ENCODE data around the gene SAMD3. TPM values are rescaled to one million over a fixed set of nuclear protein-coding genes. Genes with fewer than 3 reads are reported as not detected.

SAMD3 gene
- total RNA-seq, 1 experiment from 2014 or later, result 0.39 TPM

DNA sequence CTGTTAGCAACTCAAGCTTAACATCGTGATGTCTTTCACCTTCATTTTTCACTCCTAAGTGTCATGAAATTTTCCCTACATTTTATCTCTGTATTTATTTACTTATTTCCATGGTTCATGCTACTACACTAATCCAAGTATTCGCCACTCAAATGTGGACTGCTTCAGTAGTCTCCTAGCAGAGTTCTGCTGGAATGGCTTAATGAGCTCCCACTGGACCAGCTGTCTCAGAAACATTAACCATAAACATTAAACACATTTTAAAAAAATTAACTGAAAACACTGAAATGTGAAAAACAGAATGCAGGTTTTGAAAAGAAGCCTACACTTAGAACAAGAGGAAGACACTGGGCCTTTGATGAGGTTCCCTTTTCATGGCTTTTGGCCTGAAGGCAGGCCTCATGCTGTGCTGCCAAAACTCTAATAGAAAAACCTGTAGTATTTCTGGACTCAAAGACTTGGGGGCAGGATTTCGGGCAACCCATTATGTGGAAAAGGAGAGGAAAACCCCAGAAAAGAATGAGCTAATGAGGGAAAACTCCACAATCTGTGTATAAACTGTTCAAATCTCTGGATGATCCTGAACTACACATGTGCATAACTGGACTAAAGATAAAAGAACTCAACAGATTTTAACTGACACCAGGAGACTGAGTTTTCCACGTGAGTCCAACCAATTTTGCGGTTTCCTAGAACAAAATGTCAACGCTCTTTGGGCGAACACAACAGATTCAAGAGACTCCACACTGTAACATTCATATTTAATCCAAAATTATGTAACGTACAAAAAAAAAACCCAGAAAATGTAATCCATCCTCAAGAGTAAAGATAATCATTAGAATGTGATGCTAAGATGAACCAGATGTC is 33.0 kb downstream of the SAMD3 start:
- no peaks in the 10 kb centered on the region for H3K4me1 ChIP-seq (ENCODE audit: insufficient read depth, low read length)
- no CpG with 5 or more reads among the region's 8 CpGs for WGBS (ENCODE audit: extremely low coverage, insufficient read length, low lambda C conversion rate)
- H3K23me2 ChIP-seq (ENCODE audit: insufficient read length, low read depth, low read length, poor library complexity, severe bottlenecking), result no peaks in the 10 kb centered on the region
- no peak overlapping the region for H2BK120ac ChIP-seq (ENCODE audit: low read depth, low read length, poor library complexity, severe bottlenecking)
- peaks cover 12% of the 10 kb centered on the region for H3K9me3 ChIP-seq (ENCODE audit: control insufficient read depth, low read depth, low read length)
- TF ChIP-seq, protein P1, sequence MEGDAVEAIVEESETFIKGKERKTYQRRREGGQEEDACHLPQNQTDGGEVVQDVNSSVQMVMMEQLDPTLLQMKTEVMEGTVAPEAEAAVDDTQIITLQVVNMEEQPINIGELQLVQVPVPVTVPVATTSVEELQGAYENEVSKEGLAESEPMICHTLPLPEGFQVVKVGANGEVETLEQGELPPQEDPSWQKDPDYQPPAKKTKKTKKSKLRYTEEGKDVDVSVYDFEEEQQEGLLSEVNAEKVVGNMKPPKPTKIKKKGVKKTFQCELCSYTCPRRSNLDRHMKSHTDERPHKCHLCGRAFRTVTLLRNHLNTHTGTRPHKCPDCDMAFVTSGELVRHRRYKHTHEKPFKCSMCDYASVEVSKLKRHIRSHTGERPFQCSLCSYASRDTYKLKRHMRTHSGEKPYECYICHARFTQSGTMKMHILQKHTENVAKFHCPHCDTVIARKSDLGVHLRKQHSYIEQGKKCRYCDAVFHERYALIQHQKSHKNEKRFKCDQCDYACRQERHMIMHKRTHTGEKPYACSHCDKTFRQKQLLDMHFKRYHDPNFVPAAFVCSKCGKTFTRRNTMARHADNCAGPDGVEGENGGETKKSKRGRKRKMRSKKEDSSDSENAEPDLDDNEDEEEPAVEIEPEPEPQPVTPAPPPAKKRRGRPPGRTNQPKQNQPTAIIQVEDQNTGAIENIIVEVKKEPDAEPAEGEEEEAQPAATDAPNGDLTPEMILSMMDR (conservative IDR thresholded peaks at IDR 0.05), result no peak
- H3K4me1 Mint-ChIP-seq, result peaks cover 9 to 18% of the 10 kb centered on the region in 2 experiments
- no peak overlapping the region for H2BK20ac ChIP-seq (ENCODE audit: low read depth, low read length, poor library complexity, severe bottlenecking)
- no peak overlapping the region for H3K27ac Mint-ChIP-seq
- H2AK5ac ChIP-seq (ENCODE audit: insufficient read length, low read length), result no peak overlapping the region
- H4K91ac ChIP-seq (ENCODE audit: insufficient read length, low read depth, low read length), result no peak overlapping the region
- no peak overlapping the region for H3K4ac ChIP-seq (ENCODE audit: low read depth, low read length)
- H4K20me1 ChIP-seq (ENCODE audit: control insufficient read depth, insufficient read depth, insufficient read length), result no peaks in the 10 kb centered on the region
- H3K27ac ChIP-seq (ENCODE audit: insufficient read length, low read depth, low read length), result no peak overlapping the region
- no peak overlapping the region for H3K9ac ChIP-seq (ENCODE audit: extremely low read depth, insufficient read length, low read length)
- peaks cover 29 to 50% (median 39%) of the 10 kb centered on the region in 3 experiments for H3K36me3 Mint-ChIP-seq (ENCODE audit: insufficient read depth in 1 of 3, low read depth in 3 of 3)
- no peak overlapping the region for H3K56ac ChIP-seq (ENCODE audit: insufficient read length, low read depth, low read length)
- H3K4me2 ChIP-seq (ENCODE audit: insufficient read depth, insufficient read length, low read length), result no peak overlapping the region
- peaks cover 33 to 43% of the 10 kb centered on the region in 2 experiments for H3K9me3 Mint-ChIP-seq
- H2BK12ac ChIP-seq (ENCODE audit: insufficient read length, low read depth, low read length), result no peak overlapping the region
- H3K27me3 Mint-ChIP-seq (ENCODE audit: low read depth), result peaks cover 2% of the 10 kb centered on the region
- no peaks in the 10 kb centered on the region for H3K79me1 ChIP-seq (ENCODE audit: insufficient read depth, low read depth, low read length, poor library complexity, severe bottlenecking)
- H3K18ac ChIP-seq (ENCODE audit: insufficient read length, low read depth, low read length), result no peak overlapping the region
- H3T11ph ChIP-seq (ENCODE audit: low read length), result no peak overlapping the region
- H3K79me2 ChIP-seq (ENCODE audit: insufficient read depth, low read length), result no peaks in the 10 kb centered on the region
- H2BK5ac ChIP-seq (ENCODE audit: insufficient read length, low read length), result no peak overlapping the region
- no peak for DNase-seq
- H3K23ac ChIP-seq (ENCODE audit: insufficient read length, low read depth, low read length), result no peak overlapping the region
- no peak overlapping the region for H3K4me3 Mint-ChIP-seq
- no peak overlapping the region for H3K14ac ChIP-seq (ENCODE audit: insufficient read depth, low read length)
- no peak overlapping the region for H2AFZ ChIP-seq (ENCODE audit: low read length)
- no peak overlapping the region for H4K8ac ChIP-seq (replicated peaks; ENCODE audit: insufficient read length, low read depth, low read length)
- H4K5ac ChIP-seq (ENCODE audit: insufficient read length, low read depth, low read length), result no peak overlapping the region
- no peaks in the 10 kb centered on the region for H3K27me3 ChIP-seq (ENCODE audit: insufficient read depth, low read length)
- H2BK15ac ChIP-seq (ENCODE audit: low read depth, low read length), result no peak overlapping the region
